ENCODE measurements around the gene CCZ1. TPM values are rescaled to one million over a fixed set of nuclear protein-coding genes. Genes with fewer than 3 reads are reported as not detected.
"Not testable (repeated sequence)": the region's sequence is repeated elsewhere in the genome, so short reads cannot be mapped to it uniquely, and the experiment has no call there.

CCZ1 gene
- polyA plus RNA-seq, 3 donors from 2014 or later: 46.6 to 83.7 (median 59.5) TPM

GRCh38 chr7:5931905-5932644, 33.5 kb downstream of the CCZ1 start:
- not testable (repeated sequence) for H3K36me3 Mint-ChIP-seq; H3K4me1 Mint-ChIP-seq; H3K9me3 Mint-ChIP-seq; H3K27me3 Mint-ChIP-seq (ENCODE audit: low read depth in 3 of 3); H3K27ac Mint-ChIP-seq; H3K4me3 Mint-ChIP-seq; DNase-seq

GRCh38 chr7:5934945-5935450, 36.5 kb downstream of the CCZ1 start:
- DNase-seq; H3K36me3 Mint-ChIP-seq; H3K9me3 Mint-ChIP-seq; H3K27ac Mint-ChIP-seq; H3K4me3 Mint-ChIP-seq; H3K4me1 Mint-ChIP-seq; H3K27me3 Mint-ChIP-seq (ENCODE audit: low read depth in 3 of 3): not testable (repeated sequence)

GRCh38 chr7:5963205-5963604, 64.7 kb downstream of the CCZ1 start:
- not testable (repeated sequence) for H3K27me3 Mint-ChIP-seq (ENCODE audit: low read depth in 3 of 3); DNase-seq; H3K9me3 Mint-ChIP-seq; H3K27ac Mint-ChIP-seq; H3K4me3 Mint-ChIP-seq; H3K4me1 Mint-ChIP-seq; H3K36me3 Mint-ChIP-seq

GRCh38 chr7:5963810-5964209, 65.3 kb downstream of the CCZ1 start:
- DNase-seq; H3K4me1 Mint-ChIP-seq; H3K4me3 Mint-ChIP-seq; H3K27ac Mint-ChIP-seq; H3K36me3 Mint-ChIP-seq; H3K27me3 Mint-ChIP-seq (ENCODE audit: low read depth in 3 of 3); H3K9me3 Mint-ChIP-seq: not testable (repeated sequence)

- H3K4me1 Mint-ChIP-seq; DNase-seq; H3K27ac Mint-ChIP-seq; H3K36me3 Mint-ChIP-seq; H3K4me3 Mint-ChIP-seq; H3K9me3 Mint-ChIP-seq; H3K27me3 Mint-ChIP-seq (ENCODE audit: low read depth in 3 of 3): not testable (repeated sequence)
Observed at GRCh38 chr7:5970347-5970911, 71.9 kb downstream of the CCZ1 start, which contains the start of gene RSPH10B. TSS of gene RSPH10B (minus strand) at chr7:5970689. CDS start at chr7:5967116, 3,573 bp downstream.

- H3K36me3 Mint-ChIP-seq; H3K27me3 Mint-ChIP-seq (ENCODE audit: low read depth in 3 of 3); H3K9me3 Mint-ChIP-seq; DNase-seq; H3K4me3 Mint-ChIP-seq; H3K27ac Mint-ChIP-seq; H3K4me1 Mint-ChIP-seq: not testable (repeated sequence)
Observed at GRCh38 chr7:5973580-5973979, 75.0 kb downstream of the CCZ1 start.

Other genes starting within 250 kb of the CCZ1 start
- gene RNF216, start 117.1 kb upstream of the CCZ1 start, polyA plus RNA-seq: 10 to 100 TPM in 2 of 3 donors, 1 to 10 TPM in 1; 4.8 to 35.7 (median 16.8) TPM
- under 1 TPM in 1 of 3 donors, not detected in 2; 0.92 TPM for gene OCM, start 17.9 kb upstream of the CCZ1 start, polyA plus RNA-seq
- gene RSPH10B, start 72.0 kb downstream of the CCZ1 start, polyA plus RNA-seq: not detected
- 10 to 100 TPM in 1 of 3 donors, 1 to 10 TPM in 2; 6.6 to 13.8 (median 9.6) TPM for gene PMS2, start 110.3 kb downstream of the CCZ1 start, polyA plus RNA-seq
- 10 to 100 TPM; 18.8 to 39.3 (median 36.7) TPM for gene AIMP2, start 110.5 kb downstream of the CCZ1 start, polyA plus RNA-seq
- gene ANKRD61, start 132.6 kb downstream of the CCZ1 start, polyA plus RNA-seq: under 1 TPM in 1 of 3 donors, not detected in 2; 0.38 TPM
- 100 to 1,000 TPM in 1 of 3 donors, 10 to 100 TPM in 2; 98.4 to 133 (median 99.5) TPM for gene EIF2AK1, start 160.4 kb downstream of the CCZ1 start, polyA plus RNA-seq
- 10 to 100 TPM in 1 of 3 donors, 1 to 10 TPM in 2; 1.6 to 13.2 (median 4.0) TPM for gene USP42, start 206.2 kb downstream of the CCZ1 start, polyA plus RNA-seq

Measured in immature natural killer cell (primary cell).